ENCODE measurements around the gene KCNH1. TPM values are rescaled to one million over a fixed set of nuclear protein-coding genes. Genes with fewer than 3 reads are reported as not detected.

The KCNH1 gene
- total RNA-seq, 1 donor from 2014 or later = 10.1 TPM

DNA sequence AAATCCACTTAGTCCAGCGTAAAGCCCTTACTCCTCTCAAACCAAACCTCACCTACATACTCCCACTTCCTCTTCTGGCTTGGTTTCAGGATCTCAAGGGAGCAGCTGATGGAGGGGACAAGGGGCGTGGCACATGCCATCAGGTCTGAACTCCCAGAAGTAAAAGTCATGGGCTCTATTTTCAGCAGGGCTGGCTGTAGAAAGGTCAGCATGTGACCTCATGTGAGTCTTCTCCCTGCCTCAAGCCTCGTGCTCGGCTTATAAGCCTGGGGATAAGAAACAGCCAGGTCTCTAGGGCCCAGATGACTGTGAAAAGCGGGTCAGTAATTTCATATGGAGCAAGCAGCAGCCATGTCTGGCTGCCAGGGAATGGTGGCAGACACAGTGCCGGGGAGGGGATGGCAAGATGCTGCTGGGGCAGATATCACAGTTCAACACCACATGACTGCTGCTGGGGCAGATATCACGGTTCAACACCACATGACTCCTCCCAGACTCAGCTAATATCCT lies 227.9 kb downstream of the KCNH1 start:
- no peak for DNase-seq (ENCODE audit: low read depth)
- no peak overlapping the region for H3K4me3 ChIP-seq (ENCODE audit: low read depth, low read length)
- TF ChIP-seq, protein P1, sequence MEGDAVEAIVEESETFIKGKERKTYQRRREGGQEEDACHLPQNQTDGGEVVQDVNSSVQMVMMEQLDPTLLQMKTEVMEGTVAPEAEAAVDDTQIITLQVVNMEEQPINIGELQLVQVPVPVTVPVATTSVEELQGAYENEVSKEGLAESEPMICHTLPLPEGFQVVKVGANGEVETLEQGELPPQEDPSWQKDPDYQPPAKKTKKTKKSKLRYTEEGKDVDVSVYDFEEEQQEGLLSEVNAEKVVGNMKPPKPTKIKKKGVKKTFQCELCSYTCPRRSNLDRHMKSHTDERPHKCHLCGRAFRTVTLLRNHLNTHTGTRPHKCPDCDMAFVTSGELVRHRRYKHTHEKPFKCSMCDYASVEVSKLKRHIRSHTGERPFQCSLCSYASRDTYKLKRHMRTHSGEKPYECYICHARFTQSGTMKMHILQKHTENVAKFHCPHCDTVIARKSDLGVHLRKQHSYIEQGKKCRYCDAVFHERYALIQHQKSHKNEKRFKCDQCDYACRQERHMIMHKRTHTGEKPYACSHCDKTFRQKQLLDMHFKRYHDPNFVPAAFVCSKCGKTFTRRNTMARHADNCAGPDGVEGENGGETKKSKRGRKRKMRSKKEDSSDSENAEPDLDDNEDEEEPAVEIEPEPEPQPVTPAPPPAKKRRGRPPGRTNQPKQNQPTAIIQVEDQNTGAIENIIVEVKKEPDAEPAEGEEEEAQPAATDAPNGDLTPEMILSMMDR (conservative IDR thresholded peaks at IDR 0.05; ENCODE audit: low read depth, low read length) = no peak

DNA sequence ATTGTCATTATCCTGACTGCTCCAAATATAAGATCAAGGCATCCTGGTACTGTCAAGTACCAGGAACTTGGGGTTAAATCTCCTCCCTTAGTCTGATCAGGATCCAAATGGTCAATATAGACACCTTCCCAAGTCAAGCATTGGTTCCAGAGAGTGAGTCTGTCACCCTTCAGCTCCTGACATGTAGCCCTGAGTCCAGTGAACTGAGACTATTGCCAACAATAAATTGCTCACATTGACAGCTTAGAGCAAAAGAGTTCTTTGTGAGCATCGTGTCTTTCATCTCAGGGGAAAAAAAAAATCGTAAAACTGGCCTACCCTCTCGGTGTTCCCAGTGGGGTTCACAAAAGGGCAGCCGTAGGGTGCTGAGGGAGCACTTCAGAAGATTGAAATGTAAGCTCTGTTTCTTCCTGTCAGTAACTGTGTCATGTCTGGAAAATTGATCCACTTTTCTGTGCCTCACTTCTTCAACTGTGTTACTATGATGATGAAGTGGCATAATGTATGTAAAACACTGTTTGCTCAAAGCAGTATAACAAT lies 228.5 kb downstream of the KCNH1 start:
- TF ChIP-seq, protein P1 (conservative IDR thresholded peaks at IDR 0.05; ENCODE audit: low read depth, low read length) = no peak

DNA sequence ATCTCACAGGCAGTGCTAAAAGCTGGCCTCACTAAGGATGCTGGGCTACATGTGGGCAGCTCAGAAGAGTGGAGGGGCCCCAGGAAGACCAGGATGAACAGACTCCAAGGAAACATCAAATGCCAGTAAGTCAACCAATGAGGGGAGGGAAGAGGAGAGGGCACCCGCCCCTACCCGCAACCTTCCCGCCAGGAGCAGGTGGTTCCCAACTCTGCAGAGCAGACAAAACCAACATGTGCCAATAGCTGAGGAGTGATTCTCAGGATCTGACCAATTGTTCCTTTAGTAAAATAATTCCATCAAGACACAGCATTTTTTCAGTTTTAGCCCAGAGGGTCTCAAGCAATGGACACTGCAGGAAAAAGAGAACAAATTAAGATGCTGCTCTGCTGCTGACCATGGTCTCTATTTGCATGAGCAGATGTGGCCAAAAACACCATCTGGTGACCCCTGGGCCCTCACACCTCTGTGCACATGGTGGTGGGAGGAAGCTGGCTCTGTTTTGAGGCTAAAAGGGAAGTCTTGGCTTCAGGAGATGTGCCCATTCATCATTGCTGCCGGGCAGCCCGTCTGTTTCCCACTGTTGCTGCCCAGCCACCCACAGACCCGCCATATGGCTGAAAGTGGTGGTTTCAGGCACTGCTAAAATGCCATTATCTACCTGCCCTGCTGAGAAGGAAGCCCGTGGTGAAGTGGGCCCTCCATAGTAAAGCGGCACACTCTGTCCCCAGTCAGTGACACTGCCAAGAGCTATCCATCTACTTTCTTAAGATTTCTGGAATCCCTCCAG lies 231.8 kb downstream of the KCNH1 start:
- TF ChIP-seq, protein P1 (conservative IDR thresholded peaks at IDR 0.05; ENCODE audit: low read depth, low read length) = no peak
- no peak overlapping the region for H3K4me3 ChIP-seq (ENCODE audit: low read depth, low read length)
- no peak for DNase-seq (ENCODE audit: low read depth)

More for the DNA sequence above, 228.5 kb downstream of the KCNH1 start:
- no peak for DNase-seq (ENCODE audit: low read depth)
- H3K4me3 ChIP-seq (ENCODE audit: low read depth, low read length) = no peak overlapping the region

DNA sequence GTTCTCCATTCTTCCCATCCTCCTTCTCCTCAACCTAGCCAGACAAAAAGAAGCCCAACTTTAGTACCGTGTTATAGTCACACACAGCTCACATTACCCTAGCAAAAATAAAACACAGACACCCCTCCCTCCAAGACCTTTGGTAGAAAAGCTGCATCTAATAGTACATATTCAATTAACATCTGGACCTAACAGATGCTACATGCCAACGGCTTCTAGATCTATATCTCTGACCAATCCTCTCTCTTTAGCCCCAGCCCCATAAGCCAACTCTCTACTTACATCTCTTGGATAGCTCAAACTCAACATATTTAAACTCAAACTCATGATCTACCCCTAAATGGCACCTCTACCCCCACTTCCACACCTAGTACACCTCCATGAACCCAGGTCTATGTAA lies 233.1 kb downstream of the KCNH1 start:
- H3K4me3 ChIP-seq (ENCODE audit: low read depth, low read length) = no peak overlapping the region
- no peak for DNase-seq (ENCODE audit: low read depth)
- TF ChIP-seq, protein P1 (conservative IDR thresholded peaks at IDR 0.05; ENCODE audit: low read depth, low read length) = no peak

DNA sequence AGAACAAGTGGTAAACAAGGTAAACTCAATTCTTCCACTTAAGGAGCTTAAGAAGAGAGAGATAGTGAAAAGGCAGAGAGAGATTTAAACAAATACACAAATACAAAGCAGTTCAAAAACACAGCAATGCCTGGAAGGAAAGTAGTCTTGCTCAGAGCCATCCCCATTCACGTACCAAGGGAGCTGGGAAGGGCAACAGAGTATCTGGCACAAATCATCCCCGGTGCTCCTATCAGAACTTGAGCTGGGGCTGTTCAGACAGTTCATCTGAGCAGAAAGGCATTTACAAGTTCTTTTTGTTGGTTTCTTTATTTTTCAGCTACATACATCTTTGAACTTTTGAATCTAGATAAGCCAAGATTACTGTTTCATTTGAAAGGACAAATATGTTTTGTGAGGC lies 233.9 kb downstream of the KCNH1 start:
- no peak for DNase-seq (ENCODE audit: low read depth)
- no peak overlapping the region for H3K4me3 ChIP-seq (ENCODE audit: low read depth, low read length)
- TF ChIP-seq, protein P1 (conservative IDR thresholded peaks at IDR 0.05; ENCODE audit: low read depth, low read length) = no peak

DNA sequence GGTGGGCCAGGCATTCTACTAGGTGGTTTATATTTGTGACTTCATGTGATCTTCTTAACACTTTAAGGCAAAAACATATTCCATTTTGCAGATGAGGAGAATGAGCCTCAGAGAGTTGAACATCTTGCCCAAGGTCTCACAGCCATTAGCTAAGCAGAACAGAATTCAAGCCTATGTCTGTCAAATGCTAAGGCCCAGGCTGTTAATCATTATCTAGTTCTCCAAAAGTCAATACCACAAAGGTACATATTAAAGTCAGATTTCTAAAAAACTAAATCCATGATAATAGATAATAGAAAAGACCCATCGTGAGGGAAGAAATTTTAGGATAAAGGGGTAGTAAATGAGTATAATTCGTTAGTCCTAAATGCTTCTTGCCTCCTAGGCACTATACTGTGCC lies 234.3 kb downstream of the KCNH1 start:
- TF ChIP-seq, protein P1 (conservative IDR thresholded peaks at IDR 0.05; ENCODE audit: low read depth, low read length) = no peak
- no peak for DNase-seq (ENCODE audit: low read depth)
- H3K4me3 ChIP-seq (ENCODE audit: low read depth, low read length) = no peak overlapping the region

Measured in epithelial cell of proximal tubule (primary cell).